ENCODE data around the gene MAP4.

Gene MAP4

GRCh38 chr3:47989981-47990440 lies 26.2 kb downstream of the MAP4 start:
- ChIA-PET POLR2A (no interaction called here), CTCF (interaction anchor here (0.6 to 2.1 kb wide), 23 partner anchors 8 to 463 kb away, joined by 3 to 14 read pairs (median 5); partner anchors contain the start of gene MAP4)
- no peak overlapping the region for H3K4me3 ChIP-seq (ENCODE audit: low read depth, low read length)
- no peak overlapping the region for H3K27ac ChIP-seq (ENCODE audit: extremely low read depth, low read depth, low read length)
- H3K9me3 ChIP-seq (ENCODE audit: control insufficient read depth, insufficient read depth, low read depth, low read length), result no peaks in the 10 kb centered on the region
- H3K4me1 ChIP-seq (ENCODE audit: control insufficient read depth, insufficient read depth, low read length), result no peaks in the 10 kb centered on the region
- H3K36me3 ChIP-seq (ENCODE audit: control insufficient read depth in 2 of 2, insufficient read depth in 1 of 2, low read length in 2 of 2), result peaks cover 0 to 26% of the 10 kb centered on the region in 2 experiments; a peak in 2 of 3 replicates
- TF ChIP-seq ZBTB48 (tag by site-specific recombination; IDR thresholded peaks at IDR 0.05) (no peak), ZNF24 (tag by site-specific recombination; IDR thresholded peaks at IDR 0.05) (no peak), ZNF768 (tag by site-specific recombination; IDR thresholded peaks at IDR 0.05) (peak; percentile 74; the same call in 1 of the 2 replicates), ZNF830 (tag by site-specific recombination; IDR thresholded peaks at IDR 0.05; ENCODE audit: low read depth) (no peak), ZBTB17 (tag by site-specific recombination; IDR thresholded peaks at IDR 0.05) (0 out of 2 replicates have a peak, but pooled peaks have one; percentile 20), ZNF654 (tag by site-specific recombination; IDR thresholded peaks at IDR 0.05; ENCODE audit: low read depth) (peak; percentile 95), IKZF3 (tag by site-specific recombination; IDR thresholded peaks at IDR 0.05) (peak; percentile 20; the same call in 1 of the 2 replicates), ZNF114 (tag by site-specific recombination; IDR thresholded peaks at IDR 0.05) (no peak), ZSCAN16 (tag by site-specific recombination; IDR thresholded peaks at IDR 0.05) (no peak), ZNF660 (tag by site-specific recombination; IDR thresholded peaks at IDR 0.05) (peak; percentile 71; the same call in 1 of the 2 replicates), ZNF529 (tag by site-specific recombination; IDR thresholded peaks at IDR 0.05; ENCODE audit: insufficient replicate concordance) (no peak), ZNF2 (tag by site-specific recombination; IDR thresholded peaks at IDR 0.05) (peak; percentile 90), ZNF175 (tag by site-specific recombination; IDR thresholded peaks at IDR 0.05) (no peak), ZSCAN18 (tag by site-specific recombination; IDR thresholded peaks at IDR 0.05) (no peak), ZIC2 (tag by site-specific recombination; IDR thresholded peaks at IDR 0.05) (no peak), CTCF (tag by site-specific recombination; IDR thresholded peaks at IDR 0.05) (peak; percentile 70; the same call in 1 of the 2 replicates), ZSCAN23 (tag by site-specific recombination; IDR thresholded peaks at IDR 0.05) (no peak), ZNF600 (tag by site-specific recombination; IDR thresholded peaks at IDR 0.05) (0 out of 2 replicates have a peak, but pooled peaks have one; percentile 26), ZBTB8A (tag by site-specific recombination; IDR thresholded peaks at IDR 0.05) (no peak), ZNF549 (tag by site-specific recombination; IDR thresholded peaks at IDR 0.05) (no peak), ZNF18 (tag by site-specific recombination; IDR thresholded peaks at IDR 0.05) (no peak)

GRCh38 chr3:47985381-47985780 lies 30.8 kb downstream of the MAP4 start:
- no peak overlapping the region for H3K27ac ChIP-seq (ENCODE audit: extremely low read depth, low read depth, low read length)
- ChIA-PET CTCF (interaction anchor here (0.5 to 1.4 kb wide), 3 partner anchors 129 to 148 kb away, joined by 3 to 4 read pairs (median 3); no protein-coding TSS in a partner anchor), POLR2A (no interaction called here)
- peak; percentile 67 for TF ChIP-seq OSR2 (tag by site-specific recombination; IDR thresholded peaks at IDR 0.05)
- TF ChIP-seq INSM2 (tag by site-specific recombination; IDR thresholded peaks at IDR 0.05), result 0 out of 2 replicates have a peak, but pooled peaks have one; percentile 41
- peak; percentile 52 for TF ChIP-seq ATF2 (tag by site-specific recombination; IDR thresholded peaks at IDR 0.05; ENCODE audit: low read depth)
- TF ChIP-seq ZNF175 (tag by site-specific recombination; IDR thresholded peaks at IDR 0.05), result no peak
- no peak for TF ChIP-seq KLF17 (tag by site-specific recombination; IDR thresholded peaks at IDR 0.05)
- no peak for TF ChIP-seq HOXA7 (CRISPR knock-in tag; IDR thresholded peaks at IDR 0.05; ENCODE audit: borderline replicate concordance)
- no peak for TF ChIP-seq ZNF555 (tag by site-specific recombination; conservative IDR thresholded peaks at IDR 0.05)

More at GRCh38 chr3:47985381-47985780, 30.8 kb downstream of the MAP4 start:
- Histone ChIP-seq H3K4me1 (ENCODE audit: control insufficient read depth, insufficient read depth, low read length) (peaks cover 4% of the 10 kb centered on the region), H3K9me3 (ENCODE audit: control insufficient read depth, insufficient read depth, low read depth, low read length) (no peaks in the 10 kb centered on the region), H3K4me3 (ENCODE audit: low read depth, low read length) (no peak overlapping the region), H3K36me3 (ENCODE audit: control insufficient read depth in 2 of 2, insufficient read depth in 1 of 2, low read length in 2 of 2) (peaks cover 0 to 5% of the 10 kb centered on the region in 2 experiments; a peak in 2 of 3 replicates)

Data from HEK293 (cell line).